ENCODE measurements around the gene MORN5. TPM values are rescaled to one million over a fixed set of nuclear protein-coding genes. Genes with fewer than 3 reads are reported as not detected.

The MORN5 gene
- total and polyA plus RNA-seq, 2 experiments from 2014 or later = not detected

DNA sequence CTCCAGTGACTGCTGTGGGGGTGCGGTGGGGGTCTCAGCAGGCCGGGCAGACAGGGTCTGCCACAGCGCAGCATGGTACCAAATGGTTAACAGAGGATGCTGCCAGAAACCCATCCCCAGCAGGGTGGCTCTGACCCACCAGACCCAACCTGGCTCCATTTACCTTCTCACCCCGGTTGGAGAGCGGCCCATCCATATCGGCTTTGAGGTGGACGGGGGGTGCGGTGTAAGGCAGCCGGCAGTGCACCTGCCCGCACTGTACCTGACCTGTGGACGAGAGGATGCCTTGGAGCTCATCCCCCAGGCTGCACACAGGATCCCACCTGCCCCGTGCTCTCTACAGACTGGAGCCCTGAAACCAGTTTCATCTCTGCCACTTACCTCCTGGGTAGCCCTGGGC lies 49.7 kb downstream of the MORN5 start (continued):
- TF ChIP-seq, protein P1, sequence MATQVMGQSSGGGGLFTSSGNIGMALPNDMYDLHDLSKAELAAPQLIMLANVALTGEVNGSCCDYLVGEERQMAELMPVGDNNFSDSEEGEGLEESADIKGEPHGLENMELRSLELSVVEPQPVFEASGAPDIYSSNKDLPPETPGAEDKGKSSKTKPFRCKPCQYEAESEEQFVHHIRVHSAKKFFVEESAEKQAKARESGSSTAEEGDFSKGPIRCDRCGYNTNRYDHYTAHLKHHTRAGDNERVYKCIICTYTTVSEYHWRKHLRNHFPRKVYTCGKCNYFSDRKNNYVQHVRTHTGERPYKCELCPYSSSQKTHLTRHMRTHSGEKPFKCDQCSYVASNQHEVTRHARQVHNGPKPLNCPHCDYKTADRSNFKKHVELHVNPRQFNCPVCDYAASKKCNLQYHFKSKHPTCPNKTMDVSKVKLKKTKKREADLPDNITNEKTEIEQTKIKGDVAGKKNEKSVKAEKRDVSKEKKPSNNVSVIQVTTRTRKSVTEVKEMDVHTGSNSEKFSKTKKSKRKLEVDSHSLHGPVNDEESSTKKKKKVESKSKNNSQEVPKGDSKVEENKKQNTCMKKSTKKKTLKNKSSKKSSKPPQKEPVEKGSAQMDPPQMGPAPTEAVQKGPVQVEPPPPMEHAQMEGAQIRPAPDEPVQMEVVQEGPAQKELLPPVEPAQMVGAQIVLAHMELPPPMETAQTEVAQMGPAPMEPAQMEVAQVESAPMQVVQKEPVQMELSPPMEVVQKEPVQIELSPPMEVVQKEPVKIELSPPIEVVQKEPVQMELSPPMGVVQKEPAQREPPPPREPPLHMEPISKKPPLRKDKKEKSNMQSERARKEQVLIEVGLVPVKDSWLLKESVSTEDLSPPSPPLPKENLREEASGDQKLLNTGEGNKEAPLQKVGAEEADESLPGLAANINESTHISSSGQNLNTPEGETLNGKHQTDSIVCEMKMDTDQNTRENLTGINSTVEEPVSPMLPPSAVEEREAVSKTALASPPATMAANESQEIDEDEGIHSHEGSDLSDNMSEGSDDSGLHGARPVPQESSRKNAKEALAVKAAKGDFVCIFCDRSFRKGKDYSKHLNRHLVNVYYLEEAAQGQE (IDR thresholded peaks at IDR 0.05; ENCODE audit: unreplicated experiment) = no peak

DNA sequence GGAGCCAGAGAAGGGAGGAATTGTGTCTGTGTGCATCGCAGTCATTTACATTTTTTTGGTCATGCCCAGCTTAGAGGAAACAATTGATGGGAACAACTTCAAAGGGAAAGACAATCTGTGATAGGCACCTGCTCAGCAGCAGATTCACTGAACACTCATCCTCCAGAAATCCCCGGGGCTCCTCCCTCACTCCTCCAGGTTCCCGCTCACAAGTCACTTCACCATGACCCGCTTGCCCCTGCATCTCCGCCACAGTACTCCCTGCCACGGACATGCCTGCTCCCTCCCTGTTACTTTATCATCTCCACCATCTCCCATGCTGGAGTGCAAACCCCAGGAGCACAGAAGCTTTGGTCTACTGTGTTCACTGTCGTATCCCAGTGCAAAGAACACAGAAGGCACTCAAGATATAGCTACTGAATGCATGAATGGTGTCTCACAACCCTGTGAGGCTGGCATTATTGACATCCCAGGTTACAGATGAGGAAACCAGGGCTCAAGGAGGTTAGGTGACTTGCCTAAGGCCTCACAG lies 52.8 kb downstream of the MORN5 start:
- peaks cover 67% of the 10 kb centered on the region for H3K27me3 Mint-ChIP-seq (ENCODE audit: insufficient read depth, low read depth, poor library complexity)
- Histone ChIP-seq H3K4me3 (no peak overlapping the region), H3K9me2 (ENCODE audit: insufficient read depth) (peaks cover 3% of the 10 kb centered on the region; the same call in 1 of the 2 replicates), H2AFZ (no peak overlapping the region), H3K27me3 (ENCODE audit: insufficient read depth) (peaks cover 68% of the 10 kb centered on the region), H3K4me1 (ENCODE audit: insufficient read depth) (peaks cover 13% of the 10 kb centered on the region), H3K27ac (ENCODE audit: low read depth) (no peak overlapping the region), H3K79me2 (replicated peaks; ENCODE audit: insufficient read depth) (no peaks in the 10 kb centered on the region), H4K20me1 (replicated peaks; ENCODE audit: insufficient read depth) (no peaks in the 10 kb centered on the region), H3K4me2 (no peak overlapping the region), H3F3A (replicated peaks; ENCODE audit: low read depth) (peaks cover 20% of the 10 kb centered on the region), H3K36me3 (ENCODE audit: insufficient read depth) (no peaks in the 10 kb centered on the region)
- peak overlapping the region; percentile 55; the same call in 2 of the 3 replicates for H3K4me3 Mint-ChIP-seq
- H3K36me3 Mint-ChIP-seq (ENCODE audit: low read depth) = no peaks in the 10 kb centered on the region; the same call in 2 of the 3 replicates
- TF ChIP-seq NANOG (IDR thresholded peaks at IDR 0.05; ENCODE audit: borderline replicate concordance) (no peak), ZNF114 (CRISPR knock-in tag; IDR thresholded peaks at IDR 0.05) (no peak), EZH2 (IDR thresholded peaks at IDR 0.05; ENCODE audit: low read depth, unreplicated experiment) (no peak), POLR2AphosphoS5 (IDR thresholded peaks at IDR 0.05; ENCODE audit: low read depth) (no peak), STAT1 (IDR thresholded peaks at IDR 0.05; ENCODE audit: unreplicated experiment) (no peak)
- H3K9me3 Mint-ChIP-seq = no peaks in the 10 kb centered on the region; the same call in none of the 3 replicates
- ATAC-seq = no peak
- no peak for DNase-seq (ENCODE audit: low spot score)
- peaks cover 12% of the 10 kb centered on the region for H3K4me1 Mint-ChIP-seq
- no peak overlapping the region for H3K27ac Mint-ChIP-seq

DNA sequence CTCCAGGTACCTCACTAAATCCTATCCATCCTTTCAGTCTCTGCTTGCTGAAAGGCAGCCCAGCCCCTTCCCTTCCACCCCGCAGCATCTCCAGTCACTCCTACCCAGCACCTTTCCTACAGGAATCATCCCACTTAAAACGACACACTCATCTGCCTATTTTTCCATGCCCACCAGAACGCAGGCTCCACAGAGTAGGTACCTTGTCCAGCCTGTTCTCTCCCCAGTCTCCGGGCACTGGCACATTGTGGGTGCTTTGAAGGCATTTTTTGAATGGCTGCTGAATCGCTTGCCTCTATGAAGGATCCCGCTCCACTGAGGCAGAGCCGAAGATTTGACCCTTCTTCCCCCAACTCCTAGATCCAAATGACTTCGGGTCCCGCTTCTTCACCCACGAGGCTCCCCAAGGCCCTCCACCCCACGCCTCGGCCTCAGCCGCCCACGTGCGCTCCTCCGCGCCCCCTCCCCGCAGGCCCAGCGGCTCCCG lies 53.4 kb downstream of the MORN5 start:
- Histone ChIP-seq H2AFZ (peak overlapping the region; percentile 88; the same call in 1 of the 2 replicates), H3F3A (replicated peaks; ENCODE audit: low read depth) (peaks cover 21% of the 10 kb centered on the region), H3K4me1 (ENCODE audit: insufficient read depth) (peaks cover 13% of the 10 kb centered on the region), H3K9me2 (ENCODE audit: insufficient read depth) (peaks cover 3% of the 10 kb centered on the region; the same call in 1 of the 2 replicates), H3K4me2 (peak overlapping the region; percentile 92), H3K79me2 (replicated peaks; ENCODE audit: insufficient read depth) (no peaks in the 10 kb centered on the region), H3K4me3 (peak overlapping the region; percentile 67), H4K20me1 (replicated peaks; ENCODE audit: insufficient read depth) (no peaks in the 10 kb centered on the region), H3K36me3 (ENCODE audit: insufficient read depth) (no peaks in the 10 kb centered on the region), H3K27ac (ENCODE audit: low read depth) (no peak overlapping the region), H3K27me3 (ENCODE audit: insufficient read depth) (peaks cover 74% of the 10 kb centered on the region)
- Mint-ChIP-seq H3K9me3 (peaks cover 2% of the 10 kb centered on the region), H3K27ac (no peak overlapping the region), H3K4me3 (peak overlapping the region; percentile 55), H3K4me1 (peaks cover 14% of the 10 kb centered on the region), H3K27me3 (ENCODE audit: insufficient read depth, low read depth, poor library complexity) (peaks cover 73% of the 10 kb centered on the region), H3K36me3 (ENCODE audit: low read depth) (no peaks in the 10 kb centered on the region; the same call in 2 of the 3 replicates)
- no peak for DNase-seq (ENCODE audit: low spot score)
- no peak for ATAC-seq
- TF ChIP-seq EZH2 (IDR thresholded peaks at IDR 0.05; ENCODE audit: low read depth, unreplicated experiment) (peak; percentile 53), POLR2AphosphoS5 (IDR thresholded peaks at IDR 0.05; ENCODE audit: low read depth) (no peak), ZNF331 (CRISPR knock-in tag; IDR thresholded peaks at IDR 0.05; ENCODE audit: low read depth) (no peak)
- TF ChIP-seq, protein P1 (IDR thresholded peaks at IDR 0.05; ENCODE audit: unreplicated experiment) = no peak
